ENCODE data around the gene KLHL6.

Gene KLHL6

GRCh38 chr3:183504597-183504996, 50.9 kb downstream of the KLHL6 start:
- TF ChIP-seq Cebpa-rat (IDR thresholded peaks at IDR 0.05) = no peak
- Histone ChIP-seq H3K4me3 (no peak overlapping the region), H4K20me1 (peaks cover 0 to 43% (median 10%) of the 10 kb centered on the region in 11 experiments; a peak in 12 of 22 replicates), H3K9me3 (replicated peaks in 1 of 11) (peaks cover 13 to 38% (median 34%) of the 10 kb centered on the region in 11 experiments; a peak in 21 of 22 replicates), H3K4me1 (peaks cover 0 to 56% (median 26%) of the 10 kb centered on the region in 10 experiments; a peak in 14 of 20 replicates), H3K36me3 (peaks cover 84 to 100% (median 93%) of the 10 kb centered on the region in 11 experiments), H3K27me3 (no peaks in the 10 kb centered on the region), H3K4me2 (no peak overlapping the region), H3K9ac (no peak overlapping the region), H3K27ac (no peak overlapping the region)

- no peak overlapping the region for H3K4me3 ChIP-seq
- no peak for TF ChIP-seq Cebpa-rat (IDR thresholded peaks at IDR 0.05)
- H3K27ac ChIP-seq = no peak overlapping the region
- H3K36me3 ChIP-seq = peaks cover 92 to 100% (median 99%) of the 10 kb centered on the region in 11 experiments
- no peak overlapping the region for H3K4me2 ChIP-seq
- H3K9ac ChIP-seq = no peak overlapping the region
- H3K4me1 ChIP-seq = peaks cover 0 to 48% (median 19%) of the 10 kb centered on the region in 10 experiments; a peak in 14 of 20 replicates
- peaks cover 13 to 38% (median 34%) of the 10 kb centered on the region in 11 experiments; a peak in 21 of 22 replicates for H3K9me3 ChIP-seq (replicated peaks in 1 of 11)
- no peaks in the 10 kb centered on the region for H3K27me3 ChIP-seq
- H4K20me1 ChIP-seq = peaks cover 0 to 46% (median 10%) of the 10 kb centered on the region in 11 experiments; a peak in 12 of 22 replicates
Observed at GRCh38 chr3:183503746-183504145, 51.8 kb downstream of the KLHL6 start.

GRCh38 chr3:183502237-183503181, 53.0 kb downstream of the KLHL6 start:
- peaks cover 13 to 36% (median 29%) of the 10 kb centered on the region in 11 experiments; a peak in 21 of 22 replicates for H3K9me3 ChIP-seq (replicated peaks in 1 of 11)
- H3K27me3 ChIP-seq = no peaks in the 10 kb centered on the region
- H3K4me1 ChIP-seq = peaks cover 0 to 35% (median 12%) of the 10 kb centered on the region in 10 experiments; a peak in 14 of 20 replicates
- no peak overlapping the region for H3K9ac ChIP-seq
- peaks cover 0 to 46% (median 10%) of the 10 kb centered on the region in 11 experiments; a peak in 12 of 22 replicates for H4K20me1 ChIP-seq
- peaks cover 95 to 100% (median 100%) of the 10 kb centered on the region in 11 experiments for H3K36me3 ChIP-seq
- H3K4me3 ChIP-seq = no peak overlapping the region
- H3K27ac ChIP-seq = no peak overlapping the region
- H3K4me2 ChIP-seq = no peak overlapping the region
- TF ChIP-seq Cebpa-rat (IDR thresholded peaks at IDR 0.05) = no peak

GRCh38 chr3:183500981-183501704, 54.4 kb downstream of the KLHL6 start:
- peaks cover 0 to 46% (median 10%) of the 10 kb centered on the region in 11 experiments; a peak in 12 of 22 replicates for H4K20me1 ChIP-seq
- no peak overlapping the region; a peak in 1 of 22 replicates for H3K27ac ChIP-seq
- no peak for TF ChIP-seq Cebpa-rat (IDR thresholded peaks at IDR 0.05)
- no peak overlapping the region for H3K9ac ChIP-seq
- H3K4me1 ChIP-seq = peaks cover 0 to 22% (median 5%) of the 10 kb centered on the region in 10 experiments; a peak in 6 of 20 replicates
- H3K27me3 ChIP-seq = no peaks in the 10 kb centered on the region
- H3K4me2 ChIP-seq = no peak overlapping the region
- H3K36me3 ChIP-seq = peaks cover 98 to 100% (median 100%) of the 10 kb centered on the region in 11 experiments
- no peak overlapping the region for H3K4me3 ChIP-seq
- H3K9me3 ChIP-seq (replicated peaks in 1 of 11) = peaks cover 12 to 35% (median 28%) of the 10 kb centered on the region in 11 experiments; a peak in 21 of 22 replicates

GRCh38 chr3:183500319-183500718, 55.2 kb downstream of the KLHL6 start:
- Histone ChIP-seq H3K36me3 (peaks cover 91 to 100% (median 97%) of the 10 kb centered on the region in 11 experiments), H3K4me2 (no peak overlapping the region), H3K9ac (no peak overlapping the region), H3K4me1 (peaks cover 0 to 25% (median 5%) of the 10 kb centered on the region in 10 experiments; a peak in 6 of 20 replicates), H3K27me3 (no peaks in the 10 kb centered on the region), H4K20me1 (peaks cover 0 to 46% (median 10%) of the 10 kb centered on the region in 11 experiments; a peak in 12 of 22 replicates), H3K27ac (no peak overlapping the region), H3K9me3 (replicated peaks in 1 of 11) (peaks cover 4 to 27% (median 20%) of the 10 kb centered on the region in 11 experiments; a peak in 21 of 22 replicates), H3K4me3 (no peak overlapping the region)
- no peak for TF ChIP-seq Cebpa-rat (IDR thresholded peaks at IDR 0.05)

- Histone ChIP-seq H3K27ac (no peak overlapping the region), H3K27me3 (no peaks in the 10 kb centered on the region), H4K20me1 (peaks cover 0 to 41% (median 10%) of the 10 kb centered on the region in 11 experiments; a peak in 13 of 22 replicates), H3K4me3 (no peak overlapping the region), H3K9me3 (replicated peaks in 1 of 11) (peaks cover 0 to 23% (median 18%) of the 10 kb centered on the region in 11 experiments; a peak in 18 of 22 replicates), H3K9ac (no peak overlapping the region), H3K4me1 (peaks cover 0 to 33% (median 5%) of the 10 kb centered on the region in 10 experiments; a peak in 7 of 20 replicates), H3K4me2 (no peak overlapping the region), H3K36me3 (peaks cover 83 to 100% (median 95%) of the 10 kb centered on the region in 11 experiments)
- no peak for TF ChIP-seq Cebpa-rat (IDR thresholded peaks at IDR 0.05)
Observed at GRCh38 chr3:183498634-183499033, 56.9 kb downstream of the KLHL6 start.

- Histone ChIP-seq H3K9ac (no peak overlapping the region), H3K4me2 (no peak overlapping the region), H4K20me1 (peaks cover 0 to 30% (median 10%) of the 10 kb centered on the region in 11 experiments; a peak in 11 of 22 replicates), H3K4me1 (peaks cover 0 to 24% (median 5%) of the 10 kb centered on the region in 10 experiments; a peak in 8 of 20 replicates), H3K27me3 (no peaks in the 10 kb centered on the region), H3K36me3 (peaks cover 84 to 100% (median 95%) of the 10 kb centered on the region in 11 experiments), H3K9me3 (replicated peaks in 1 of 11) (peaks cover 0 to 24% (median 18%) of the 10 kb centered on the region in 11 experiments; a peak in 18 of 22 replicates), H3K4me3 (no peak overlapping the region), H3K27ac (no peak overlapping the region)
- TF ChIP-seq Cebpa-rat (IDR thresholded peaks at IDR 0.05) = no peak
Observed at GRCh38 chr3:183497313-183497712, 58.2 kb downstream of the KLHL6 start.

GRCh38 chr3:183496311-183496710, 59.2 kb downstream of the KLHL6 start:
- H3K27ac ChIP-seq = no peak overlapping the region
- no peaks in the 10 kb centered on the region for H3K27me3 ChIP-seq
- no peak overlapping the region for H3K4me2 ChIP-seq
- peaks cover 5 to 28% (median 12%) of the 10 kb centered on the region in 10 experiments for H3K4me1 ChIP-seq
- peaks cover 0 to 24% (median 10%) of the 10 kb centered on the region in 11 experiments; a peak in 11 of 22 replicates for H4K20me1 ChIP-seq
- H3K9me3 ChIP-seq (replicated peaks in 1 of 11) = peaks cover 0 to 24% (median 20%) of the 10 kb centered on the region in 11 experiments; a peak in 18 of 22 replicates
- no peak overlapping the region for H3K4me3 ChIP-seq
- H3K9ac ChIP-seq = no peak overlapping the region
- H3K36me3 ChIP-seq = peaks cover 84 to 100% (median 95%) of the 10 kb centered on the region in 11 experiments
- no peak for TF ChIP-seq Cebpa-rat (IDR thresholded peaks at IDR 0.05)

Measured in BLaER1 treated with 17β-estradiol and CSF1 and Interleukin-3, amounts not matched to agents 10 nM and 100 nM (cell line).